ENCODE data around the gene SSTR5.

The SSTR5 gene

GRCh38 chr16:1095450-1096168 is 23.1 kb downstream of the SSTR5 start:
- ChIA-PET POLR2A (no interaction called here), CTCF (no interaction called here)

DNA sequence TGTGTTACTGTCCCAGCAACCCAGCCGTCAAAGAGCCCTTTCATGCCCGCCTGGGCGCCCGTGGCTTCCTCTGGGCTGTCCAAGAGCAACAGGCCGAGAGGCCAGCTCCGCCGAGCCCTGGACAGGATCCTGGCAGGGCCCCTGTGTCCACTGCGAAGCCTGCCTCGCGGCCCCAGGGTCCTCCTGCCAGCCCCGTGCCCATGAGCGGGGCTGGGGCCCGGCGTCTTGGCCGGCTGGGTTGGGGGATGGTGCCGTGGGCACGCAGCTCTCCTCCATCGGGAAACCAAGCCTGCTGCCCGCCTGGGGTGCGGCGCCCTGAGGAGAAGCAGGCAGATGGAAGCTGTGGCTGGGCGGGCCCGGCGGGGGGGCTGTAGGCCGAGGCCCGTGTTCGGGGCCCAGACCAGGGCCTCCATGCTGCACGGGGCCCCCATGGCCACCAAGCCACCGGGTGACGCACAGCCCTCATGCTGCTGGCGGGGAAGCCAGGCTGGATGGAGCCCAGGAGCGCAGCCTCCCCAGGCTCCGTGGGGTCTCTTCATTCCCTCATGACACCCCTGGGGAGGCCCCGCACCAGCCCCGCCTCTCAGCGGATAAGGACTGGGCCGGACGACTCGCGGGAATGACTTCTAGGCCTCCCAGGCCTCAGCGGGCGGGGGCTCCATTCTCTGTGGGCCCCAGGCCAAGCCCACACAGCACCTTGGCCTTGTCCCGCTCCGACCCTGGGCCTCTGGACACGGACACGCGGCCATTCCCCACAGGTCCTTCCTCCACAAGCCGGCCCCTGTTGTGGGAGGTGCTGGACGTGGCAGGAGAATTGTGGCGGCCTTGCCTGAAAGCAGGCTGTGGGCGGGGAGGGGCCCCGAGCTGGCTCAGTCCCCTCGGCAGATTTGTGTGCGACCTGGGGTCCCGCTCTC is 23.9 kb downstream of the SSTR5 start, which contains the start of gene C1QTNF8:
Gene C1QTNF8 (minus strand): TSS at position 76 of the 914 bp plus-strand sequence. CDS start 1,322 bp downstream, outside the sequence.
- no peak within 1 kb of the TSS for H3K4me3 ChIP-seq (ENCODE audit: low read depth, low read length)
- ChIA-PET POLR2A (no interaction called here), CTCF (no interaction called here)
- no peak for DNase-seq (ENCODE audit: low read depth, low spot score)
- TF ChIP-seq CTCF (IDR thresholded peaks at IDR 0.05; ENCODE audit: insufficient read depth, low read length, missing control alignments), result no peak

More at GRCh38 chr16:1095450-1096168, 23.1 kb downstream of the SSTR5 start:
- TF ChIP-seq CTCF (IDR thresholded peaks at IDR 0.05; ENCODE audit: insufficient read depth, low read length, missing control alignments), result no peak
- no peak for DNase-seq (ENCODE audit: low read depth, low spot score)
- no peak overlapping the region for H3K4me3 ChIP-seq (ENCODE audit: low read depth, low read length)

DNA sequence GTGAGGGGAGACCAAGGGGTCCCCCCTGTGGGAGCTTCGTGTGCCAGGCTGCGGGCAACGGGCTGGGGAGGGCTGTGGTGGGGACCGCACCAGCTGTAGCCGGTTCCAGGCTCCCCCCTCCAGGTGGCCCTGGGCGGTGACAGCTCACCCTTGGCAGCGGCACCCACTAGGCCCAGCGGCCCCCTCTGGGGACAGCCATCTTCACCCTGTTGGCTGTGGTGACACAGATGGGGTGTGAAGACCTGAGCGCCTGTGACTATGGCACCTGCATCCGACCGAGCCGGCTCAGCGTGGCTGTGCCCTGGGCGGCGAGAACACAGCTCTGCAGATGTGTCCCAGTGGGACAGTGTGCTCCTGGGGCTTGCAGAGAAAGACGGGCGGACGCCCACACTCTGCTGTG is 24.6 kb downstream of the SSTR5 start:
- DNase-seq (ENCODE audit: low read depth, low spot score), result no peak
- no peak for TF ChIP-seq CTCF (IDR thresholded peaks at IDR 0.05; ENCODE audit: insufficient read depth, low read length, missing control alignments)
- H3K4me3 ChIP-seq (ENCODE audit: low read depth, low read length), result no peak overlapping the region
- ChIA-PET CTCF (interaction anchor here (0.7 kb wide), 1 partner anchor 97 kb away, joined by 3 read pairs; no protein-coding TSS in a partner anchor), POLR2A (no interaction called here)

GRCh38 chr16:1097800-1098199 is 25.3 kb downstream of the SSTR5 start:
- no peak overlapping the region for H3K4me3 ChIP-seq (ENCODE audit: low read depth, low read length)
- no peak for TF ChIP-seq CTCF (IDR thresholded peaks at IDR 0.05; ENCODE audit: insufficient read depth, low read length, missing control alignments)
- CTCF ChIA-PET, result interaction anchor here (0.7 kb wide), 1 partner anchor 96 kb away, joined by 3 read pairs; no protein-coding TSS in a partner anchor
- POLR2A ChIA-PET, result no interaction called here
- no peak for DNase-seq (ENCODE audit: low read depth, low spot score)

- POLR2A ChIA-PET, result no interaction called here
- no peak for DNase-seq (ENCODE audit: low read depth, low spot score)
- CTCF ChIA-PET, result no interaction called here
- H3K4me3 ChIP-seq (ENCODE audit: low read depth, low read length), result no peak overlapping the region
- TF ChIP-seq CTCF (IDR thresholded peaks at IDR 0.05; ENCODE audit: insufficient read depth, low read length, missing control alignments), result no peak
Measured at GRCh38 chr16:1098266-1098991, 25.9 kb downstream of the SSTR5 start.
